Spleen (tissue), 3 donors: ENCODE results near the gene EXOSC7.

Experiments used
- POLR2A ChIP-seq, 3 donors: fragments of 450-650 bp; IDR thresholded peaks; one replicate each; pipeline ENCODE4 v1.5.1; 2017; ENCODE audit warnings: antibody characterized with exemption in 3 of 3, mild to moderate bottlenecking in 1 of 3
- POLR2AphosphoS5 ChIP-seq, 3 donors: sonication (generic); formaldehyde crosslinking; IDR thresholded peaks; one replicate each; pipeline ENCODE4 v1.5.1; 2017; ENCODE audit warnings: antibody characterized with exemption in 3 of 3

- TF ChIP-seq POLR2AphosphoS5 (IDR thresholded peaks at IDR 0.05) (no peak), POLR2A (IDR thresholded peaks at IDR 0.05) (no peak)
These were observed 33.7 kb upstream of the EXOSC7 start for GRCh38 chr3:44942202-44942921.
